Left renal cortex interstitium (tissue), 4 donors: Measurements from ENCODE around the gene FLT1. TPM values are rescaled to one million over a fixed set of nuclear protein-coding genes. Genes with fewer than 3 reads are reported as not detected.

Source experiments
- DNase-seq, 4 donors: peaks; one replicate each; pipeline ENCODE4 v3.0.0-alpha.2; 2013; ENCODE audit warnings: low read depth in 4 of 4, low spot score in 2 of 4, missing footprints in 1 of 4
- polyA plus RNA-seq, 4 donors: library from polyadenylated mRNA; unstranded; fragments of 120-200 nt; gene quantifications; one replicate each; pipeline ENCODE4 v1.2.1, GENCODE V29; 2013; ENCODE audit not compliant: insufficient read length in 4 of 4

The FLT1 gene
- polyA plus RNA-seq, 4 donors = 30.4 to 51.8 (median 41.1) TPM

DNA sequence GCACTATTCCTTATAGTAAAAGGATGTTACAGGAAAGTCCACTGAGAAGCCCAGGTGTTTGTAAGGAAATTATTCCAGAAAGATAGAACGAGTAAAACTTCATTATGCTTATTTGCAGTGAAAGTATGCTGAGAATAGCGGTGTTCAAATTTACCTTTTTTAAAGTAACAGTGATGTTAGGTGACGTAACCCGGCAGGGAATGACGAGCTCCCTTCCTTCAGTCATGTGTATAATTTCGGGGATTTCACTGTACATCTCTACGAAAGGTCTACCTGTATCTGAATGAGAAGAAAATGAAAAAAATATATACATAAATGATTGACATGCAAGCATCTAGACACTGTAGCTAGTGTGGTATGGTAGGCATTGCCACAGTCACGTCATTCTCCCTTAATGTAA is 56.9 kb downstream of the FLT1 start:
- no peak for DNase-seq

DNA sequence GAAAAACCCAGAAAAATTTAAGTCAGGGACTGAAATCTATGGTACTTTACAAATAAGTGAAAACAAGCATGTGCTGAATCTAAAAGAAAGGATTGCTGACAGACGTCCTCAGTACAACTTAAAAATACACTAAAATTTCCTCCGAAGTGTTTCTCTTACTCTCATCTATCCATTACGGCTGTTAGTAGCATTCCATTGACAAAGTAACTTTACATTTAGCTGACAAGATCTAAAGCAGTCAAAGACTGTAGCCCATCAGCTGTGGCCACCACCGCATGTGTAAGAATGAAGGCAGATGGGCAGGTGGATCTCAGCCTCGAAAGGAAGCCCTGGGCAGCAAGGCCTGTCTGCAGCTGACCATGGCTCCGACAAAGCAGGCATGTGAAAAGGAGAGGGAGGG is 59.0 kb downstream of the FLT1 start:
- DNase-seq = no peak

DNA sequence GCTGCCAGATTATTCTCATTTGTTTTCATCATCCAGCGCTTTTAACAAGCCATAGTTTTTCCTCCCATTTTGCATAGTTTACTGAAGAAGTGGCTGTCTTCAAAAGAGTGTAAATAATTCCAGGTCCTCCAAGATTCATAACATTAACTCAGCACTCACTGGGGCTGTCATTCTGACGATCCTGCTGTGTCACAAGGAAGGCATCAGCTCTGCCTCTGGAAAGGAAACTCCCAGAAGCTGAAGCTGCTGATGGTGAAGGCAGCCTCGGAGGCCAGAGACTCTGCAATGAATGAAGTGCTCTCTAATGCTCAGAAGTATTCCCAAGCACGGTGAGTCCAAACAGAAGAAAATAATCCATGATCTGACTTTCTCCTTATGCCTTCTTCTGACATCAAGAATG is 60.0 kb downstream of the FLT1 start:
- no peak for DNase-seq

DNA sequence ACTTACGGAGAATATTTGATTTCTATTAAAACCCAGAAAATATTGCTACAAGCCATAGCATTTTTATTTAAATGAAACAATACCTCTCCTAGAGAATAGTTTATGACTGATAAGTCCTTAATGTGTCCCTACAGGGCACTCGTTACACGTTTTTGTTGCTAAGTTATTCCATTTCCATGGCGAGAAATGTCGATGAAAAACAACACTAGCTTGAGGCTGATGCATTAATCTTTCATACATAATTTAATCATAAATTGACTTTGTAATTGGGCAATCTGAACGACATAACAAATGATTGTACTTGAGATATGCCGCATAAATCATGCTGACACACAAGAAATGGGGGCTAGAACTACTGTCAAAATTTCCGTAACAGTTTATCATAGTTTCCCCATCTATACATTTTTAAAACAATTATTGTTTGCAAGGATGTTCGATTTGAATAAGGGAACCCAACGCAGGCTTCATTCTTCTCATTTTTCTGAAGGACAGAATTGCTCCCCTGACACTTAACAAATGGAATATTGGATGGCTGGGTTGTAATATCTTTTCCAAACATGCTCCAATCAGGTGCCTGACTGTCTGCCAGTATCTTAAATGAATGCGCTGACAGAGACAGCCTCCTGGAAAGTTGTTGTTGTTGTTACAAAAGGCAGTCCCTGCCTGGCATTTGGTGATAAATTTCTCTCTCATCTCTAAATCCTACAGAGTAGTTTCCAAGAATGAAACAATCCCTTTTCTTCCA is 61.9 kb downstream of the FLT1 start:
- no peak for DNase-seq

DNA sequence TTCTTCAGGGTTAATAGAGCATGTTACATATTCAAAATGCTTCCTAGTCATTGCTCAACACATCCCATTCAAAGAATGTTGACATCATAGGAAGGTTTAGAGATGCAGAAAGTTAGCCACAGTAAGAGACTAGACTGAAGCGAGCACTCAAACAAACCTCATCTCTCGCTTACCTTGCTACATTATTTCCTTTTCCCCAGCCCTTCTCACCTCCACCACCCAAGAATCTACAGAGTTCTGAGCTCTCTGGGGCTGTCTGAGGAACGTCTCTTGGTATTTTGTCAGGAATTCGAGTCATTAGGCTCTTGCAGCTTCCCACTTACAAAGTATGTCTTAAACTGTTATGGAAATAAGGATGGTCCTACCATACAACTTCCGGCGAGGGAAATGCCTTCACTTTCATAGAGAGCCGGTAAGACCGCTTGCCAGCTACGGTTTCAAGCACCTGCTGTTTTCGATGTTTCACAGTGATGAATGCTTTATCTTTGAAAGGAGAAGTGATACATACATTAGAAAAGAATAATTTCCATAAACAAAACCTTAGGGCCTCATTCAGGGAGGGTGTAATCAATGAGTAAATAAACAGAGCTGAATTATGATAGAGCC is 65.1 kb downstream of the FLT1 start:
- no peak for DNase-seq

DNA sequence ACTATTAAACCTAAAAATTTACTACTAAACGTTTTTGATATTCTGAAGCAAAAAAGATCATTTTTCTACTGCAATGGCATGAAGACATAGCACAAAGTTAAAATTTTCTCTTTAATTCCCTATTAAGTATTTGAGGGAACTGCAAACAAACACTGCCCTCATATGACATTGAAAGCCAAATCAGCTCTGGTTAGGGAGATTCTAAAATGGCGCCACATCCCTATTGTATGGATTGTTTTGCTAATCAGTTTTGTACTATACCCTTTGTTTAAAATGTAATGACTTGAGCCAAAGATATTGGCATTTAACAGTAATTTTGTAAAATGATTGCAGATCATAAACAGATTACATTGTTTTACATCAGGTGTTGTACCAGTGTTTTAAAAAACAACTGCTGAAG is 65.8 kb downstream of the FLT1 start:
- no peak for DNase-seq

DNA sequence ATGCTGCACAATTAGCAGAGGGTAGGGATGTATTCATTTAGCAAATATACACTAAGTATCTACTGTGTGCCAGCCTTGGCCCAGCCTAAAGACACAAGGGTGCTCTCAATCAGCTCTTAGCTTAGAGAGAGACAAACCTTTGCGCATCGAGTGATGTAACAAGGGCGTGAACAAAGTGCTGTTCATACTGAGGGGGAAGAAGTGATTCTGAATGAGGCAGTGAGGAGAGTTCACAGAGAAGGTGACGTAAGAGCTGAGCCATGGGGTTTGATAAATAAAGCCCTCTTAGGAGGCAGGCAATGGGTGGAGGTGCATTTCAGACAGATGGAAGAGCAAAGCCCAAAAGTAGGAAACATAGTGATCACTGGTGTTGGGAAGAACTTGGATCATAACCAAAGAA is 68.5 kb downstream of the FLT1 start:
- no peak for DNase-seq

DNA sequence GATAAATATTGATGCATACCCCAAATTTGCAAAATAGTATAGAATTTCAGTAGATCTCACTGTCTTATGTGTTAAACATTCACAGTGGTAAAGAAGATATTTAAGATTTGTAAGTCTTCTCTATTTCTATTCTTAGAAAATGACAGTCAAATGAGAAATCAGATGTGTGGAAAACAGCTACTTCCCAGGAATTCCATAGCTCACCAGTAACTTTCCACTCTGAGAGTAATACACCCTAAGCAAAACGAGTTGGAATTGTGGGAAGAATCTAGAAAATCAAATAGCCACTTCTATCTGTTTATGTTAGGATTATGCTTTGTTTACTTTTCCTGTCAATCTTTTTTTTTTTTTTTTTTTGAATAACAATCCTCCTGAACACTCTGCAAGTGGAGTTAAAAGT is 69.1 kb downstream of the FLT1 start:
- DNase-seq = no peak

DNA sequence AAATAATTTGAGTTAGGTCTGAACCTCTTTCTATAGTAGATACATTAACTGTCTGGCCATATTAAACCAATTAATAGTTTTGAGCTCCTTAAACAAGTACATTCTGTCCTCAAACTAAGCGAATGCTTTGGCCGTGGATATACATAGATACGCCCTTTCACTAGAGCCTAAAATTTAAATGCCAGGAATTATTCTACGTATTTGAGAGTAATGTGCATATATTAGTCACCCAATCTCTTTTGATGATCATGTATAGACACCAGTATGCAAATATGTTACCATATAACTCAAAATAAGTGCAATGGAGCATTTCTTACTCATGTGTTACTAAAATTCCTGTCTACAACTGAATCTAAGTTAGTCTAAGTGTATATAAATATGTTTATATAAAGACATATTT is 70.4 kb downstream of the FLT1 start:
- no peak for DNase-seq

DNA sequence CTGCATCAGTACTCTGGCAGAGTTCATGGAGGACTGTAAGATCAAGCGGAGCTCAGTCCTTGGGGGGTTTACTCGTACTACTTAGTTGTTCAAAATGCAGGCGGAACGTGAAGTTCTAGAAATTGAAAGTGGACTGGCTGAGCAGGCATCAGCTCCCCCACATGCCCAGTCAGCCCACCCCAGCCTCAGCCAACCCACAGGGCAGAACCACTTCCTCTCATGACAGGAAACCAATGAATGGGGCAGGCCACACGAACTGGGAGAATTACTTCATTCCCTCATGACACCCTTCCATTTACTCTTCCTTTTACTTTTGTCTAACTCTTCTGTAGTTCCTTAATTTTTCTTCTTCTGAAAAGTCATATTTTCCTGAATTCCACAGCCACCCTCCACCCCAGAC is 71.9 kb downstream of the FLT1 start:
- no peak for DNase-seq

DNA sequence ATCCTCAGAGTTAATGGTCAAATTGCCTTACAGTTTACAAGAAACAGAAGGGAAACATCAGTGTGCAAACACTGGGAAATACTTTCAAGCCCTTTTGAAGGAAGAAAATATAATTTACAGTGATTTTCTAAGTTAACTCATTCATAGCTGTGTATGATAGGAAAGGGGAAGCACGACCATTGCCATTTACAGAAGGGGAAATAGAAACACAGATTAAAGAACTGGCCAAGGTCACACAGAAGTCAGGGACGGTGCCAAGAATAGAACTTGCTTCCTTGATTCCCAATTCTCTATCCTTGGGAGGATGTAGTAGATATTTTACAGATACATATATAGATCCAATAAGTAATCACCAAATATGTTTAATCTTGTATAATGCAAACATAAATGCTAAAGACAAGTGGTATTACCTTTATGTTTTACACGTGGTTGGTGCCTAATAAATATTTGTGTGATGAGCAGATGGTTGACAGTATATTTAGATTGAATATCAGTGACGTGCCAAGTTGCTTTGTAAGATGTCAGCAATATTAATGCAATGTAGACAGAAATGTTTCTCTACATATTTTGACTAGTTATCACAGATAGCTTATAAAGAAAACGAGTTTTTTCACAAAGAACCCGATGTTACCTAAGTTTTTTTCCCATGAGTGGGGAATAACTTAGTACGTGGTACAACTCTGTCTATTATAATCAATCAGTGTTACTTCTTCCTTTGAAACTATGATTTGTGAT is 73.1 kb downstream of the FLT1 start:
- DNase-seq = no peak

DNA sequence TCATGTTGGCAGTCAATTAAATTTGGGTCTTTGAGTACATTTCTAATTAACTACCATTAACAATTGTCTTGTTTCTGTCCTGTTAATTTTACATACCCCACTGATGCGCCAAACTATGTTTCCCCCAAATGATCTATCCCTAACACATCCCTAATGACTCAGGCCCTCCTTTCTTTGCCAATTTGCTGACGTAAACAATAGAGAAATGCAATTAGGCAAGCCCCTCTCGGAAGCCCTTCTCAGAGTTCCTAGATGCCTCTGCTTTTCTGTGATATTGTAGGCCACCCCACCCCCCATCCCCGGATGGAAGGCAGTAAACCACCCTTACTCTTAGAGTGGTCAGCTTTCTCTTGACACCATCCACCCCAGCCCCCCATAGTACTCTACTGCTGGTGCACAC is 74.2 kb downstream of the FLT1 start:
- DNase-seq = no peak

DNA sequence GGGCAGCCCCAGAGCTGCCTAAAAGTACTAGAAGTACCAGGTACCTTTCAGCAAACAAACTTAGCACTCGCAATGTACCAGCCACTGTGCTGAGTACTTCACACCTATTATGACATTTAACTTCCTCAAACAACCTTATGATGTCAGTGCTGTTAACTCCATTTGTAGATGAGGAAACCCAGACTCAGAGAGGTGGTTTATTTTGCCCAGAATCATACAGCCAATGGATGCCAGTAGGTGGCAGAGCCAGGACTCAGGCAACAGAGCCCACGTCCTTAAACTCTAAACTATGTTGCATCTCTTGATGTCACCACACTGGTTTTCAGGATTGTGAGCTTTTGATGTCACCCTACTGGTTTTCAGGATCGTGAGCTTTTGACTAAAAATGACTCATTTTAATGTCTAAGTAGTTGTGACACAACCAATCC is 78.9 kb downstream of the FLT1 start:
- no peak for DNase-seq

DNA sequence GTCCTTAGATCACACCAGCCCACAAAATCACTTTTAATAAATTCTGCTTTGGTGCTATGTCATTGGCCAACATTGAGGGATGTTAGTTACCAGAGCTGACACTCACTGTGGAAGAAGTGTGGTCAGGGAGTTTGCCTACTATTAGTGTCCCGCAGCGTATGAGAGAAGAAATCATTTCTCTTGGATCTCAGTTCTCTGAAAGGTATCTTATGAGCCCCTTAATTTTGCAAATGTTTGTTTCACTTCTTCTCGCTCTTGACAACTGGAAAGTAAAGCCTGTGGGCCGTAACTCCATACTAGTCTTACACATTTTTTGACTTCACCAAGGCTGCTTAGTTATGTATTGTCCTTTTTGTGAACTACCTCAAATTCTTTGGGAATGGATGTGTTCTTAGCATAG is 80.9 kb downstream of the FLT1 start:
- DNase-seq = no peak

DNA sequence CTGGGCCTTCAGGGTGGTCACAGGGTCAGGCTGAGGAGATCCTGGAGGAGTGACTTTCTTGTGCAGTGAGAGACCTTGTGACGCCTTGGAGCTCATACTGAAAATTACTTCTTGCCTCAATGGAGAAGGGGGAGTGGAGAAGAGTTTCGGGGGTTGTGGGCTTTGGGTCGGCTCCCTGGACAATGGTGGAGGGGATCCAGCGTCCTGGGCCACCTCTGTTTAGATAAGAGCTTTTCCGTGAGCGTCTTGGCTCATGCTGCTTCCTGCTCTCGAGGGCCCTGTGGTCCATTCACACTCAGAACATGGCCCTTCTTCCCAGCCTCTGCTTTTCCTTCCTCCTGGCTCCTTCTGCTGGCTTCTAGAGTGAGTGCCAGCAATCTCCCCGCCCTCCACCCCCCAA is 81.9 kb downstream of the FLT1 start:
- DNase-seq = no peak

DNA sequence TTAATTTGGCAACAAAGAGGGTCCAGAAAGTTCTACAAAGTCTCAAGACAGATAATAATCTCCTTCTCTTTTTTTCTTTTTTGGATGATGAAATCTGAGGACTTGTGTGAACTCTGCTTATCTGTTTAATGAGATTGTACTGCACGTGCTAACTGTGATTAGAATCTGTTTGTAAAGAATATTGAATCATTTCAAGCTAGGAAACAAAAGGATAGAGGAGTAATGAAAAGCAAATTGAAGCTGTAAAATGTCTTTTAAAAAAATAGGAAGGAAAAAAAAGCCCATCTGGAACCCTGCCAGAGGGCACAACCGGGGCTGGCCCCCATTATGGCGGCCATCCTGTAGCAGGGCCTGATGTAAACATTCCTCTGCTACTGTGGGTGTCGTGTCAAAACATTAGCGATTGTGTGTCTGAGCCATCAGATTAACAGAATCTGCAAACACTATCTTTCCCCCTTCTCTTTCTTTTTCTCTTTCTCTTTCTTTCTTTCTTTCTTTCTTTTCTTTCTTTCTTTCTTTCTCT is 83.0 kb downstream of the FLT1 start:
- DNase-seq = no peak

DNA sequence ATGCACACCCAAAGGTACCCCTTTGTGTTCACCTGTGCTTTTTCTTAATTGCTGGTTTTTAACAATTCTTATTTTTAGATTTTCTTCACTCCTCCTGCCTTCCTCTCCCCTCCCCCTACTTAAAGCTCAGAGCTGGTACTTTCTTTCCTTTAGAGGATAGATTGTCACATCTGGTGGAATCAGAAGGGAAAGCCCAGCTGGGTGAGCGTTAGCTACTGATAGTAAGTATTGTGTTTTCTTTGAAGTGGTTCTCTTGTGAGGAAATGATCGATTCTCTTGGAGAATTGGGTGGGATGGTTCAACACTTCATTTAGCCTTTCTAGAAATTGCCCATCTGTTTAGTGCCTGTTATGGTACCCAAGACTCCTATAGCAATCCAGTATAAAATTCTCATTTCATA is 84.8 kb downstream of the FLT1 start:
- DNase-seq = no peak

DNA sequence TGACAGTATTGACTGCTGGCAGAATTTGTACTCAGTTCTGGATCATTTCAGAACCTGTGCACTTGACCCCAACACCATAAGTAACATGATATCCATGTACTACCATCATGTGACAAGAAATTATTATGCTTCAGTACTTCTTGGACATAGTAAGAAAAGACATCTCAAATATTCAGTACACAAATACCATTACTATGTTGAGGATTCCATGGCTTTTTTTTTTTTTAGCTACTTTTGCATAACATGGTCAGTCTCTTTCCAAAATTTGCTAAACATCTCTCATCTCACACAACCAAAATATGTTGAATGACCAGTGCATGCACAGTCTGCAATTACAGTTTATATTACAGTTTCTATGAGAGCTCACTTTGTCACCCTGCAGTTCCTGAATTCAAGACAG is 85.3 kb downstream of the FLT1 start:
- no peak for DNase-seq

DNA sequence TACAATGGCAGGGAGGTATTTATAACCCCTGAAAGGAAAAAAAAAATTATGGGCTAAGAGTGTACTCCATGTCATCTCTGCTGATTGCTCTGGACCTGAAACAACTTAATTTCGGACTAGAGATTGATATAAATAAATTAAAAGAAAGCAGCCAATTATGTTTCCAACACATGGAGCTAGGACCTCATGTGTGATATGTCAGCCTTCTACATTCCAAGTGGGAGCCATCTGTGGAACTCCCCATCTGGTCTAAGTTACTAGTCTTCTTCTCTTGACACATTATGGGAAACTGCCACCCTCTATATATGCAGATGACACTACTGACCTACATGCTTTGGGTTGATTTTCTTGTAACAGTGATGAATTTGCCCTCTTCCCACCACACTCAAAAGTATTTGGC is 86.1 kb downstream of the FLT1 start:
- no peak for DNase-seq

DNA sequence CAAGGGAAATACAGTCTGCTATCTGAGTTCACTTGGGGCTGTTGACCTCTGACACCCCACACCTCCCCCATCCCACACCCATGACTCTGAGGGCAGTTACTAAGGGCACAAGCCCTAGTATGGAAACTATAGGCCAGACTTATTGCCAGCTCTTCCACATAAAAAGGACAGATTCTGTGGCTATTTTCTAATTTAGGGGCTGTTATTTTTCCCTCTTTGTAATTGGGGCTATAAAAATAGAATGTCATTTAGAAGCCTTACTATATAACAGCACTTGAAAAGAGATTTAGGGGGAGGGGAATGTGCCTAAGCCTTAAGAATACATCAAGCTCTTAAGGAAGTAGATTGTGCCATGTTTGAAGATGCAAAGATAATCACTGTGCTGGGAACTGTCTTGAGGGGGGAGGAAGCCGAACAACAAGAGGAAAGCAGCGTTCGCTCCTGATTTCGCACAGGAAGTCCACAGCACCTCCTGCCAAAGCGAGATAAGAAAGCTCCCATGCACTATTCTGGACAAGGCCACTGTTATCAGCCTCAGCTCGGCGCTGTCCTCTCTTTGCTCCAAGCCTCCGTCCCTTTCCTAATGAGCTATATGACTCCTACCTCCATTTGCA is 86.6 kb downstream of the FLT1 start:
- DNase-seq = no peak

DNA sequence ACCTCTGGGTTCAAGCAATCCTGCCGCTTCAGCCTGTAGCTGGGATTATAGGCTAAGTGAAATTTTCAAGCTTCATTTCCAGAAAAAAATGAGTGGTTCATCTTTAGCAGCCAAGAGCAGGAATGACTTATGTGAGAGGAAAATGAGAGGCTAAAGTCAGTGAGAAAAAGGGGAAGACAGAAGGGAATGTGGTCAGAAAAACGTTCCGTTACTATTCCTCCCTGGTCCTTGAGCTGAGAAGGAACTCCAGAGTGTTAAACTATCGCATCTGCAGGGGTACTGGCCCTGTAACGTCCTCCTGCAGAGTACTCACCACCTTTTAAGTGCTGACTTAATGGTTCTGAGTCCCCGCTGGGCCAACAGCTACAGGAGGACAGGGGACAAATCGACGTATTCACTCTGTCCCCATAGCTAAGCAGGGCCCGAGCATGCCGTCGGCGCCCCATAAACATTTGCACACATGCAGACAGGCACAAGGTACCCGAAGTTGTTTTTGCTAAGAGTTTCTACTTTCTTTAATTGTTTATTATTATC is 88.1 kb downstream of the FLT1 start:
- DNase-seq = no peak
